ENCODE results near the gene SLC2A3.

Gene SLC2A3

DNA sequence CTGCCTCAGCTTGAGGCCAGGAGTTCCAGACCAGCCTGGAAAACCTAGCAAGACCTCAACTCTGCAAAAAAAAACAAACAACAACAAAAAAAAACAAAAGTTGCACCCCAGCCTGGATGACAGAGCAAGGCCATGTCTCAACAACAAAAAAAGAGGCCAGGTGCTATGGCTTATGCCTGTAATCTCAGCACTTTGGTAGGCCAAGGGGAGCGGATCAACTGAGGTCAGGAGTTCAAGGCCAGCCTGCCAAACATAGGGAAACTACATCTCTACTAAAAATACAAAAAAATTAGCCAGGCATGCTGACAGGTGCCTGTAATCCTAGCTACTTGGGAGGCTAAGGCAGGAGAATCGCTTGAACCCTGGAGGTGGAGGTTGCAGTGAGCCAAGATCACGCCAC lies 56.7 kb downstream of the SLC2A3 start:
- no CpG with 5 or more reads among the region's 3 CpGs for WGBS, 2 donors (ENCODE audit: extremely low coverage in 2 of 2, insufficient read length in 2 of 2, insufficient replicate concordance in 1 of 2)
- no peaks in the 10 kb centered on the region for H3K27me3 ChIP-seq (ENCODE audit: control insufficient read depth in 3 of 3, insufficient read depth in 3 of 3, low read depth in 1 of 3, low read length in 3 of 3)
- no peak overlapping the region for H3K4ac ChIP-seq (ENCODE audit: low read length)
- no peak overlapping the region for H4K91ac ChIP-seq (ENCODE audit: low read depth, low read length, poor library complexity)
- no peak overlapping the region for H3K4me3 ChIP-seq (ENCODE audit: low read length in 2 of 2)
- no peak for DNase-seq (ENCODE audit: low spot score)
- no peak overlapping the region for H4K8ac ChIP-seq (ENCODE audit: low read depth, low read length)
- no peak overlapping the region for H3K27ac ChIP-seq (replicated peaks; ENCODE audit: low read length)
- H2BK15ac ChIP-seq (ENCODE audit: low read length) = no peak overlapping the region
- H3K14ac ChIP-seq (ENCODE audit: low read length) = no peak overlapping the region
- no peak overlapping the region for H3K9ac ChIP-seq (ENCODE audit: low read depth, low read length, poor library complexity)
- no peaks in the 10 kb centered on the region for H3K36me3 ChIP-seq (replicated peaks in 1 of 2; ENCODE audit: control insufficient read depth in 2 of 2, insufficient read depth in 2 of 2, low read length in 2 of 2)
- no peak overlapping the region for H2AK5ac ChIP-seq (ENCODE audit: low read depth, low read length)
- no peak overlapping the region for H2BK12ac ChIP-seq (ENCODE audit: low read length)
- no peak overlapping the region for H2AFZ ChIP-seq (ENCODE audit: low read length)
- H3K23ac ChIP-seq (ENCODE audit: low read depth, low read length, poor library complexity) = no peak overlapping the region
- no peak overlapping the region for H3K4me2 ChIP-seq (ENCODE audit: insufficient read depth, low read length, poor library complexity, severe bottlenecking)
- H3K9me3 ChIP-seq (replicated peaks in 1 of 2; ENCODE audit: control insufficient read depth in 2 of 2, insufficient read depth in 1 of 2, low read depth in 1 of 2, low read length in 2 of 2) = no peaks in the 10 kb centered on the region
- no peaks in the 10 kb centered on the region for H3K79me1 ChIP-seq (ENCODE audit: low read depth, low read length)
- H2BK5ac ChIP-seq (ENCODE audit: low read length) = no peak overlapping the region
- no peak overlapping the region for H2BK120ac ChIP-seq (ENCODE audit: low read depth, low read length)
- no peaks in the 10 kb centered on the region for H3K4me1 ChIP-seq (ENCODE audit: control insufficient read depth in 2 of 2, insufficient read depth in 1 of 2, low read depth in 1 of 2, low read length in 2 of 2)
- no peak overlapping the region for H3K18ac ChIP-seq (ENCODE audit: low read length)

DNA sequence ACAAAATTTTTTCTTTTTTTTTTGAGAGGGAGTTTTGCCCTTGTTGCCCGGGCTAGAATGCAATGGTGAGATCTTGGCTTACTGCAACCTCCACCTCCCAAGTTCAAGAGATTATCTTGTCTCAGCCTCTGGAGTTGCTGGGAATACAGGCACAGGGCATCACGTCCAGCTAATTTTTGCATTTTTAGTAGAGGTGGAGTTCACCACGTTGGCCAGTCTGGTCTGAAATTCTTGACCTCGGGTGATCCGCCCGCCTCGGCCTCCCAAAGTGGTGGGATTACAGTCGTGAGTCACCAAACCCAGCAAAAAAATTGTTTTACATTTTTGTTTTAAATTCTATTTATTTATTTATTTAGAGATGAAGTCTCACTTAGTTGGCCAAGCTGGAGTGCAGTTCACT lies 58.6 kb downstream of the SLC2A3 start:
- H3K4me2 ChIP-seq (ENCODE audit: insufficient read depth, low read length, poor library complexity, severe bottlenecking) = no peak overlapping the region
- H3K4me1 ChIP-seq (ENCODE audit: control insufficient read depth in 2 of 2, insufficient read depth in 1 of 2, low read depth in 1 of 2, low read length in 2 of 2) = no peaks in the 10 kb centered on the region
- H3K14ac ChIP-seq (ENCODE audit: low read length) = no peak overlapping the region
- H3K9ac ChIP-seq (ENCODE audit: low read depth, low read length, poor library complexity) = no peak overlapping the region
- no peaks in the 10 kb centered on the region for H3K27me3 ChIP-seq (ENCODE audit: control insufficient read depth in 3 of 3, insufficient read depth in 3 of 3, low read depth in 1 of 3, low read length in 3 of 3)
- no peak overlapping the region for H3K18ac ChIP-seq (ENCODE audit: low read length)
- no peaks in the 10 kb centered on the region for H3K36me3 ChIP-seq (replicated peaks in 1 of 2; ENCODE audit: control insufficient read depth in 2 of 2, insufficient read depth in 2 of 2, low read length in 2 of 2)
- no peak overlapping the region for H3K4me3 ChIP-seq (ENCODE audit: low read length in 2 of 2)
- no peak overlapping the region for H3K23ac ChIP-seq (ENCODE audit: low read depth, low read length, poor library complexity)
- no peaks in the 10 kb centered on the region for H3K79me1 ChIP-seq (ENCODE audit: low read depth, low read length)
- no peak overlapping the region for H2BK5ac ChIP-seq (ENCODE audit: low read length)
- no peaks in the 10 kb centered on the region for H3K9me3 ChIP-seq (replicated peaks in 1 of 2; ENCODE audit: control insufficient read depth in 2 of 2, insufficient read depth in 1 of 2, low read depth in 1 of 2, low read length in 2 of 2)
- no peak overlapping the region for H2BK15ac ChIP-seq (ENCODE audit: low read length)
- no peak overlapping the region for H2BK120ac ChIP-seq (ENCODE audit: low read depth, low read length)
- no peak for DNase-seq (ENCODE audit: low spot score)
- no peak overlapping the region for H2AFZ ChIP-seq (ENCODE audit: low read length)
- no peak overlapping the region for H3K27ac ChIP-seq (replicated peaks; ENCODE audit: low read length)
- no peak overlapping the region for H2AK5ac ChIP-seq (ENCODE audit: low read depth, low read length)
- no peak overlapping the region for H2BK12ac ChIP-seq (ENCODE audit: low read length)
- H4K8ac ChIP-seq (ENCODE audit: low read depth, low read length) = no peak overlapping the region
- H4K91ac ChIP-seq (ENCODE audit: low read depth, low read length, poor library complexity) = no peak overlapping the region
- no CpG with 5 or more reads among the region's 8 CpGs for WGBS, 2 donors (ENCODE audit: extremely low coverage in 2 of 2, insufficient read length in 2 of 2, insufficient replicate concordance in 1 of 2)
- no peak overlapping the region for H3K4ac ChIP-seq (ENCODE audit: low read length)

DNA sequence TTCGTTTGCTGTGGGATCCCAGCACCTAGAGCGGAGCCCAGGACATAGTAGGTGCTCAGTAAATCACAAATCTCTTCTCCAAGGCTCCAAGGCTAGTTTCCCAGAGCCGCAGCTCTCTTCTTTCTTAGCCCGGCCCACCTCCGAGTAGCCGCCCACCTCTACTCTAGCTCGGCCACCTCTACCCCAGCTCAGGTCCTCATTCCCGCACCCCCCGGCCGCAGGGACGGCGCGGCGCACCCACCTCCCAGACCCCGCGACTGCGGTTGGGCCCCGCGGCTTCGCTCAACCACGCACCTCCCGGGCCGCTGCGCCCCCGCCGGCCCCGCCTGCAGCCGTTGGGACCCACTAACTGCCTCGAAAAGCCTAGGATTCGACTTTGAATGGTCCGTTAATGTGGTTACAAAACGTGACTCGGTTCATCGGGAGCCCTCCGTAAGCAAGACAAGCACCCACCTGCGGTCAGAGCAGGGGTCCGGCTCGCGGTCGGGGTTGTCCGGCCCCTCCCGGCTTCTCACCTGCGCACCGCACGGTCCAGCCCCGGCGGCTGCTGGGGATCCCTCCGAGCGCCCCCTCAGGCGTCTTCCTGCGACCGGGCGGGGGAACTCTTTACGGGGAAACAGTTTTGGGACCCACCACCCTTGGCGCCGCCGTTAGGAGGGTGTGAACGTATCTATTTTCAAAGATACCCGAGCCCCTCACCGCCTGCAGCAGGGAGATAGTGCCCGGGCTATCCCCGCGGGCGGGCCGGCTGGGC lies 63.2 kb downstream of the SLC2A3 start, which contains the start of gene SLC2A14:
Gene SLC2A14 (minus strand): TSS at position 350 of the 754 bp plus-strand sequence. CDS start 3,035 bp downstream, outside the sequence.
- Histone ChIP-seq H3K9ac (ENCODE audit: low read depth, low read length, poor library complexity) (no peak within 1 kb of the TSS), H3K4ac (ENCODE audit: low read length) (no peak within 1 kb of the TSS), H3K23ac (ENCODE audit: low read depth, low read length, poor library complexity) (no peak within 1 kb of the TSS), H2BK5ac (ENCODE audit: low read length) (no peak within 1 kb of the TSS), H2BK12ac (ENCODE audit: low read length) (no peak within 1 kb of the TSS), H2BK120ac (ENCODE audit: low read depth, low read length) (no peak within 1 kb of the TSS), H3K18ac (ENCODE audit: low read length) (no peak within 1 kb of the TSS), H3K9me3 (replicated peaks in 1 of 2; ENCODE audit: control insufficient read depth in 2 of 2, insufficient read depth in 1 of 2, low read depth in 1 of 2, low read length in 2 of 2) (no peaks in the 10 kb centered on the region), H3K27me3 (ENCODE audit: control insufficient read depth in 3 of 3, insufficient read depth in 3 of 3, low read depth in 1 of 3, low read length in 3 of 3) (no peaks in the 10 kb centered on the region), H3K79me1 (ENCODE audit: low read depth, low read length) (no peaks in the 10 kb centered on the region), H4K8ac (ENCODE audit: low read depth, low read length) (no peak within 1 kb of the TSS), H3K4me3 (ENCODE audit: low read length in 2 of 2) (no peak within 1 kb of the TSS), H2AFZ (ENCODE audit: low read length) (no peak within 1 kb of the TSS), H3K36me3 (replicated peaks in 1 of 2; ENCODE audit: control insufficient read depth in 2 of 2, insufficient read depth in 2 of 2, low read length in 2 of 2) (no peaks in the 10 kb centered on the region), H2AK5ac (ENCODE audit: low read depth, low read length) (no peak within 1 kb of the TSS), H3K4me2 (ENCODE audit: insufficient read depth, low read length, poor library complexity, severe bottlenecking) (no peak within 1 kb of the TSS), H3K27ac (replicated peaks; ENCODE audit: low read length) (no peak within 1 kb of the TSS), H2BK15ac (ENCODE audit: low read length) (no peak within 1 kb of the TSS), H4K91ac (ENCODE audit: low read depth, low read length, poor library complexity) (no peak within 1 kb of the TSS), H3K14ac (ENCODE audit: low read length) (no peak within 1 kb of the TSS), H3K4me1 (ENCODE audit: control insufficient read depth in 2 of 2, insufficient read depth in 1 of 2, low read depth in 1 of 2, low read length in 2 of 2) (no peaks in the 10 kb centered on the region)
- no peak for DNase-seq (ENCODE audit: low spot score)
- no CpG with 5 or more reads among the region's 65 CpGs for WGBS, 2 donors (ENCODE audit: extremely low coverage in 2 of 2, insufficient read length in 2 of 2, insufficient replicate concordance in 1 of 2)

DNA sequence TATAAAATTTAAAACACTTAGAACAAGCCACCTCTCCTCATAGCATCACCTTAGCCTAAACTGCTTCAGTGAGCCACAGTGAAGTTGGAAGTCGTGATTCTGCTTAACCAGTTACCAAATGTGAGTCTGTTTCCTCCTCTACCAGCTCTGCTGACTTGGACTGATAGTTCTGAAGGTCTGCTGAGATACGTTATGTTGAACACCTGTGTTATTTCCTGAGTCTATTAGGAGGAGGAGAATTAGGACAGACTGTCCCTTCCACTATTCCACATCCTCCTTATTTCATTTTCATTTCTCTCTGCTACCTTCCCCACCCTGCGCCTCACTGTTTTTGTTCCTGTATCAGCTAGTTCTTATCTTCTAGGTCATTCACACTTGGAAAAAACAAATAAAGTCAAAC lies 65.7 kb downstream of the SLC2A3 start:
- Histone ChIP-seq H3K4me2 (ENCODE audit: insufficient read depth, low read length, poor library complexity, severe bottlenecking) (no peak overlapping the region), H3K9ac (ENCODE audit: low read depth, low read length, poor library complexity) (no peak overlapping the region), H3K79me1 (ENCODE audit: low read depth, low read length) (no peaks in the 10 kb centered on the region), H2AFZ (ENCODE audit: low read length) (no peak overlapping the region), H4K8ac (ENCODE audit: low read depth, low read length) (no peak overlapping the region), H3K23ac (ENCODE audit: low read depth, low read length, poor library complexity) (no peak overlapping the region), H2BK15ac (ENCODE audit: low read length) (no peak overlapping the region), H2BK5ac (ENCODE audit: low read length) (no peak overlapping the region), H3K4me1 (ENCODE audit: control insufficient read depth in 2 of 2, insufficient read depth in 1 of 2, low read depth in 1 of 2, low read length in 2 of 2) (no peaks in the 10 kb centered on the region), H3K36me3 (replicated peaks in 1 of 2; ENCODE audit: control insufficient read depth in 2 of 2, insufficient read depth in 2 of 2, low read length in 2 of 2) (no peaks in the 10 kb centered on the region), H3K18ac (ENCODE audit: low read length) (no peak overlapping the region), H2BK120ac (ENCODE audit: low read depth, low read length) (no peak overlapping the region), H3K4me3 (ENCODE audit: low read length in 2 of 2) (no peak overlapping the region), H2BK12ac (ENCODE audit: low read length) (no peak overlapping the region), H3K14ac (ENCODE audit: low read length) (no peak overlapping the region), H2AK5ac (ENCODE audit: low read depth, low read length) (no peak overlapping the region), H3K27ac (replicated peaks; ENCODE audit: low read length) (no peak overlapping the region), H3K27me3 (ENCODE audit: control insufficient read depth in 3 of 3, insufficient read depth in 3 of 3, low read depth in 1 of 3, low read length in 3 of 3) (no peaks in the 10 kb centered on the region), H3K4ac (ENCODE audit: low read length) (no peak overlapping the region), H4K91ac (ENCODE audit: low read depth, low read length, poor library complexity) (no peak overlapping the region), H3K9me3 (replicated peaks in 1 of 2; ENCODE audit: control insufficient read depth in 2 of 2, insufficient read depth in 1 of 2, low read depth in 1 of 2, low read length in 2 of 2) (no peaks in the 10 kb centered on the region)
- DNase-seq (ENCODE audit: low spot score) = no peak
- WGBS, 2 donors (ENCODE audit: extremely low coverage in 2 of 2, insufficient read length in 2 of 2, insufficient replicate concordance in 1 of 2) = no CpG with 5 or more reads among the region's 3 CpGs
